Sigmoid colon (tissue), 4 donors: ENCODE results near the gene BAHCC1.

Experiments used
- EP300 ChIP-seq, 4 donors: sonication (generic); formaldehyde crosslinking; IDR thresholded peaks; one replicate each; pipeline ENCODE4 v1.6.1; 2017; ENCODE audit warnings: antibody characterized with exemption in 4 of 4
- POLR2A ChIP-seq, 2 donors: fragments of 450-650 bp; IDR thresholded peaks; one replicate each; pipeline ENCODE4 v1.6.1; 2016; ENCODE audit warnings: antibody characterized with exemption in 2 of 2, mild to moderate bottlenecking in 2 of 2, moderate library complexity in 2 of 2
- POLR2AphosphoS5 ChIP-seq, 4 donors: sonication (generic); formaldehyde crosslinking; IDR thresholded peaks; one replicate each; pipeline ENCODE4 v1.6.1; 2017; ENCODE audit warnings: antibody characterized with exemption in 4 of 4
- TF ChIP-seq, protein P1 (sequence below), 4 experiments: fragments of 450-650 bp in 3 of 4; fragments of 200-600 bp in 1 of 4; IDR thresholded peaks; one replicate each; pipeline ENCODE4 v1.5.1; 2016 to 2019; ENCODE audit warnings: antibody characterized with exemption in 4 of 4, mild to moderate bottlenecking in 3 of 4, moderate library complexity in 2 of 4

DNA sequence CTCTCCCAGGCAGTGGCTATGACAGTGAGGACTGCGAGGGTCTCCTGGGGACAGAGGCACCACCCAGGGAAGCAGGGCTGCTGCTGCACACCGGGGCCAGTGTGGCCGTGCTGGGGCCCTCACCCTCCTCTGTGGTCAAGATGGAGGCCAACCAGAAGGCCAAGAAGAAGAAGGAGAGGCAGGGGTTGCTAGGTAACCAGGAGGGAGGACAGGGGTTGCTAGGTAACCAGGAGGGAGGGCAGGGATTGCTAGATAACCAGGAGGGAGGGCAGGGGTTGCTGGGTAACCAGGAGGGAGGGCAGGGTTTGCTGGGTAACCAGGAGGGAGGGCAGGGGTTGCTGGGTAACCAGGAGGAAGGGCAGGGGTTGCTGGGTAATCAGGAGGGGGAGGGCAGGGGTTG is 62.1 kb downstream of the BAHCC1 start:
- TF ChIP-seq POLR2A (IDR thresholded peaks at IDR 0.05) (no peak), POLR2AphosphoS5 (IDR thresholded peaks at IDR 0.05) (no peak), EP300 (IDR thresholded peaks at IDR 0.05) (no peak)
- TF ChIP-seq, protein P1, sequence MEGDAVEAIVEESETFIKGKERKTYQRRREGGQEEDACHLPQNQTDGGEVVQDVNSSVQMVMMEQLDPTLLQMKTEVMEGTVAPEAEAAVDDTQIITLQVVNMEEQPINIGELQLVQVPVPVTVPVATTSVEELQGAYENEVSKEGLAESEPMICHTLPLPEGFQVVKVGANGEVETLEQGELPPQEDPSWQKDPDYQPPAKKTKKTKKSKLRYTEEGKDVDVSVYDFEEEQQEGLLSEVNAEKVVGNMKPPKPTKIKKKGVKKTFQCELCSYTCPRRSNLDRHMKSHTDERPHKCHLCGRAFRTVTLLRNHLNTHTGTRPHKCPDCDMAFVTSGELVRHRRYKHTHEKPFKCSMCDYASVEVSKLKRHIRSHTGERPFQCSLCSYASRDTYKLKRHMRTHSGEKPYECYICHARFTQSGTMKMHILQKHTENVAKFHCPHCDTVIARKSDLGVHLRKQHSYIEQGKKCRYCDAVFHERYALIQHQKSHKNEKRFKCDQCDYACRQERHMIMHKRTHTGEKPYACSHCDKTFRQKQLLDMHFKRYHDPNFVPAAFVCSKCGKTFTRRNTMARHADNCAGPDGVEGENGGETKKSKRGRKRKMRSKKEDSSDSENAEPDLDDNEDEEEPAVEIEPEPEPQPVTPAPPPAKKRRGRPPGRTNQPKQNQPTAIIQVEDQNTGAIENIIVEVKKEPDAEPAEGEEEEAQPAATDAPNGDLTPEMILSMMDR (IDR thresholded peaks at IDR 0.05) = no peak
